Posterior vena cava (tissue), 2 donors: ENCODE data around the gene LEMD2. TPM values are rescaled to one million over a fixed set of nuclear protein-coding genes. Genes with fewer than 3 reads are reported as not detected.

Source experiments
- total RNA-seq, 2 donors: library from RNA; stranded (reverse); fragmentation: NEBNext Ultra II Directional; extraction: Animal tissue kit (Norgen Biotek cat#: 25700); gene quantifications; one replicate each; pipeline ENCODE4 v1.2.1, GENCODE V29; 2021
- donor health status: DM: yes; HTN: yes; CAD: no.
- donor health status: DM: yes; HTN: yes; CAD: no.

The LEMD2 gene
- total RNA-seq, 2 donors from 2014 or later, result 38.0 to 41.4 TPM

Other genes with a start within 250 kb of the LEMD2 start
- 10 to 100 TPM; 12.4 to 17.7 TPM for gene BAK1, start 208.9 kb downstream of the LEMD2 start, total RNA-seq
- gene ITPR3, start 167.8 kb downstream of the LEMD2 start, total RNA-seq, result 10 to 100 TPM; 15.6 to 17.1 TPM
- gene UQCC2, start 77.4 kb downstream of the LEMD2 start, total RNA-seq, result 10 to 100 TPM; 39.7 to 42.3 TPM
- under 1 TPM; 0.19 to 0.32 TPM for gene IP6K3, start 42.2 kb downstream of the LEMD2 start, total RNA-seq
- not detected for gene MLN, start 14.9 kb upstream of the LEMD2 start, total RNA-seq